ENCODE results near the gene ESF1.

The ESF1 gene

GRCh38 chr20:13784893-13785715 lies at the start of gene ESF1, which contains the start of gene NDUFAF5:
Gene ESF1 (minus strand): TSS chr20:13784919. CDS start chr20:13783140, 1,779 bp downstream.
Gene NDUFAF5 (plus strand): TSS chr20:13785028. CDS start chr20:13785069, 41 bp downstream.
- DNase-seq: peak; percentile 94 to 98

DNA sequence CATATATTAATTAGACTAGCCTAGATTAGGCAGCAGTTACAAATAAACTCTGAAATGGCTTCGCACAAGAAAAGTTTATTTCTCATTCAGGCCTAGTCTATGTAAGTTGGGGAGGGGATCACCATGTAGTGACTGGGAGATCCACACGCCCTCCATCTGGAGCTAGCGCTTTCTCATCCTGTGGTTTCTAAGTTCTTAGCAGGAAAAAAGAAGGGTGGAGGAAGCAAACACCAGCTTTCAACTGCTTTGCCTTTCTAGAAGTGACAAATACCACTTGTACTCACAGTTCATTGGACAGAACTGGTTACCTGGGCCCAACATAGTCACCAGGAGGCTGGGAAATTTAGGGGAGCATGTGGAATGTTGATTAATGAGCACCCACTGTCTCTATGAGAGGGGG lies 46.8 kb upstream of the ESF1 start:
- no peak for DNase-seq

GRCh38 chr20:13825465-13825864 lies 40.7 kb upstream of the ESF1 start:
- no peak for DNase-seq

DNA sequence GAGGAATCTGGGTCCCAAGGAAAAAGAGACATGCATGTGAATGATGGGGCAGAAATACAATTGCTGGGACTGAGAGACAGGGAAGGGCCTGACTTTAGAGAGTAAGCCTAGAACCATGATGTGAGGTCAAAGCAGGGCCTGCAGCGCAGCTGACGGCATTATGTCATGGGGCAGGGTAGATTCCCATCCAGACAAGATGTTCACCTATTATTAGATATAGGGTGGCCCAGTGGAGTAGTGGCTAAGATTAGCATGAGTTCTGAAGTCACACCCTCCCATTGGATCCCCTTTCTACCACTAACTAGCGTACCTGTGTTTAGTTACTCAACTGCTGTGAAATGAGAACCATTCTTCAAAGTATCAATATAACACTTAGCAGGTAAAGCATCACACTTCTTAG lies 39.7 kb upstream of the ESF1 start:
- no peak for DNase-seq

- no peak for DNase-seq
Observed at GRCh38 chr20:13822459-13822858, 37.7 kb upstream of the ESF1 start.

- DNase-seq: no peak
Observed at GRCh38 chr20:13821876-13822275, 37.2 kb upstream of the ESF1 start.

- peak; percentile 7 to 43 for DNase-seq
Observed at GRCh38 chr20:13819885-13820645, 35.3 kb upstream of the ESF1 start.

- DNase-seq: no peak
Observed at GRCh38 chr20:13817342-13817741, 32.6 kb upstream of the ESF1 start.

- DNase-seq: no peak
Observed at GRCh38 chr20:13816757-13817156, 32.0 kb upstream of the ESF1 start.

- no peak for DNase-seq
Observed at GRCh38 chr20:13814672-13815071, 30.0 kb upstream of the ESF1 start.

- DNase-seq: no peak
Observed at GRCh38 chr20:13813910-13814309, 29.2 kb upstream of the ESF1 start.

DNA sequence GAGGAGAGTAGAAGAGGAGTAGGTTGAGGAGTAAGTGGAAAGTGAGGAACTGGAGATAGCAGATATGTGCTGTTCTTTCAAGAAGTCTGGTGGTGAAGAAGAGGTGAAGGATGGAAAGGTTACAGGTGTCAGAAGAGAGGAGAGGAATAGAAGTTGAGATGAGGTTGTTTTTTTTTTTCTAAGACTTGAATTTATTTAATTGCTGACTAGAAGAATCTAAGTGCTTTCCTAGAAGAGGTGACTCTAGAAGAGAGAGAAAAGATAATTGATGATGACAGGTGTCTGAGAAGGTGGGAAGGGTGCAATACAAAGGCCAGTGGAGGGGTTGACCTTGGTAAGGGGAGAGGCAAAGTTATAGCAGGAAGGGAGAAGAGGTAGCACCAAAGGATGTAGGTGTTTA lies 25.7 kb upstream of the ESF1 start:
- no peak for DNase-seq

GRCh38 chr20:13809855-13810254 lies 25.1 kb upstream of the ESF1 start:
- DNase-seq: no peak

DNA sequence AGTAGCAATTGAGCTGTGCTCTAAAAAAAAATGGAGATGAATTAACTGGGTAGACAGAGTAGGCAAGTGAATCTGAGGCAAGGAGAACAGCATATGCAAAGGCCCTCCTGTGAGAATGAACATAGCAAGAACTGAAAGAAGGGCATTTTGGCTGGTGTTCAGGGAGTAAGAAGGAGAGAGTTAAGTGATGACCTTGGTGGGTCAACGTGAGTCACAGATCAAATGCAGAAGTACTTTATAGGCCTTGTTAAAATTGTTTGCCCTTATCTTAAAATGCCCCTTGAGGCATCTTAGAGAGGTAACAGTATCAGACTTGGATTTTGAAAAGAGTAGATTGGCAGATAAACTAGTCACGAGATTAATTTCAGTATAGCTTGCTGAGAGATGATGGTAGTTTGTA lies 24.7 kb upstream of the ESF1 start:
- DNase-seq: no peak

DNA sequence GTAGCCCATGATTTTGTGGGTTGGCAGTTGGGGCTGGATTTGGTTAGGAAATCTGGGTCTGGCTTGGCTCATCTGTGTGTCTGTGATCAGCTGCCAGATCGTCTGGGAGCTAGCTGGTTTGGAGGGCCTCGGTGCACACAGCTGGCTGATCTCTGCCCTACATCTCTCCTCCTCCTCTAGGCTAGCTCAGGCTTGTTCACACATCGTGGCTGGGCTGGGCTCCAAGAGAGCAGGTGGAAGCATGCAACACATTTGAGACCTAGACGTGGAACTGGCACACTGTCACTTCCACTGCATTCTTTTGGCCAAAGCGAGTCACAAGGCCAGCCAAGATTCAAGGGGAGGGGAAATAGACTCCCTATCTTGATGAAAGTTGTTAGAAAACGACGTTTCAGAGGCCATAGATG lies 16.0 kb upstream of the ESF1 start:
- DNase-seq: peak; percentile 96 to 97

DNA sequence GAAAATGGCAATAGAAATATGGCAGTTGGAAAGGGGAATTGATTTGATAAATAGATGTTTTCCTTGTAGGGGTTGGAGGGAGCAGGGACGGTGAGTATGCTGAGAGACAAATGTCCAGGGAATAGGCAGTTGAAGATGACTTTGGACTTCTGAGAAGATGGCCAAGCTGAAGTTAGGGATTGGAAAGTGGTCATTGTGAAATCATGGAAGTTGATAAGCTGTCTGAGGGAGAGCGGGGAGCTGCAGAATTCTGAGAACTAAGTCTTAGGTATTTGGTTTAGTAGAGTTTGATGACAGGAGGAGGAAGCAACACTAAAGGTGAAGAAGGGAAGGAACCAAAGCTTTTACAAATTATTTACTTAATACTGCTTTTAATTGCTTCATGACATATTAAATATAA lies 15.3 kb upstream of the ESF1 start:
- no peak for DNase-seq

DNA sequence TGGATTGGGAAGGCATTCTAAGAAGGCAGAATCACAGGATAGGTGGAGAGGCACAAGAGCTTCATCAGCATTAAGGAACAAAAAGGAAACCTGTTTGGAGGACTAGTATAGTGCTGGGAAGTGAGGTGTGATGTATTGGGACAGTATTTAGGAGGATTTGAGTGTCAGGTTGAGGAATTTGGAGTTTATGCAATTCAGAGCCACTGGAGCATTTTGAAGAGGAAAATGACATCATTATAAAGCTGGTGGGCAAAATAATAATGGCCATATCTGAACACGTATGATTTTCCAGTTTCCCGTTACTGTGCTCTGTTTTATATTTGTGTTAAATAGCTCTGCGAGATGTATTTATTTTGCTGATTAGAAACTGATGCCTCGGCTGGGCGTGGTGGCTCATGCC lies 14.3 kb upstream of the ESF1 start:
- no peak for DNase-seq

- no peak for DNase-seq
Observed at GRCh38 chr20:13794667-13795066, 9.9 kb upstream of the ESF1 start.

GRCh38 chr20:13793001-13793400 lies 8.3 kb upstream of the ESF1 start:
- DNase-seq: no peak

DNA sequence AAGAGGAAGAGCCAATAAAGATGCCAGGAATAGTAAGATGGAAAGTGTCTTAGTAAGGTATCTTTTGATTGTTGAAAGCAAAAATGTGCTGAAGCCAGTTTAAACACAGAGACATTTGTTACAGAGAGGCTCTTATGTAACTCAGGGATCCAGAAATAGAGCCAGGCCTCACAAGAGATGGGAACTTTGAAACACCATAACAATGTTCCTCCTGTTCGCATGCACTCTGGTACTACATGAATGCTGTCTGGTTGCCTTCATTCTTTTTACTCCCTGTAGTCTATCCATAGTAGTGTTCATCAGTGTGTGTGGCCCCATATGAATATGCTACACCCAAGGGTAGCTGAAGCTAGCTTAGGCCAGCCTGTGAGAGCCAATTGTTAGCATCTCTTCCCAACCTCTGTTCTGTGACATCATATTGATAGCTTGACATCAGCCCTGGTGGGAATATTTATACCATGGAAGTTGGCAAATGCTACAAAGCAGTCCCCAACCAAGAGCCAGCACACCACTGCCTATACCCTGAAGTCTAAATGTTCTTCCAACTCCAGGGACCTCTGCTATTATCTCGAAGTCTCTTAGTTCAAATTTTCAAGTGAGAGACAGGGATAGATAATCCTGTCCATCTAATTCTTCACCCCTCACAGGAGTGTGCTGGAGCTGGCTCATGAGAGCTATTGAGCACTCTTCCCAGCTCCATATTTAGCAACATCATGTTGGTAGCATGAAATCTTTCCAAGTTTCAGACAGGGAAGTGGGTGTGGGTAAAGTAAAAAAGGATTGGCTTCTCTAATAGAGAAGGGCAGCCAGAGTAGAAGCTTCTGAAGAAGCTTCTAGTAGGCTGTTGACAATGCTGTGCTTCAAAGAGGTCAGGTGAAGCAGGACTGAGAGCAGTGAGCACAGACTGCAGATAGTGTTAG lies 7.1 kb upstream of the ESF1 start:
- no peak for DNase-seq

DNA sequence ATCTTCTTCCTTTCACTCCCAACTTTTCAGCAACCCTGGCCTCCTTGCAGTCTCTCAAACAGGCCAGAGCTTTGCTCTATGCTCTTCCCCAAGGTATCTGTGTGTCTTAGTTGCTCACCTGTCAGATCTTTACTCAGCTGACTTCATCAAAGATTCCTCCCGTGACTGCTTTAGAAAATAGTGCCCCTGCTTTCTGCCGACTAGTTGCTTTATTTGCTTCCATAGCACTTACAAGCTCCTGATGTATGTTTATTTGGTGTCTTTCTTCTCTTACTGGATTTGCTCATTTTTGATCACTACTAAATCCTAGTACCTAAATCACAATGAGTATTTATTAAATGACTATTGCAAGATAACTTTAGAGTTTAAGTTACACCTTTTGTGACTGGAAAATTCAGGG lies 6.0 kb upstream of the ESF1 start:
- no peak for DNase-seq

DNA sequence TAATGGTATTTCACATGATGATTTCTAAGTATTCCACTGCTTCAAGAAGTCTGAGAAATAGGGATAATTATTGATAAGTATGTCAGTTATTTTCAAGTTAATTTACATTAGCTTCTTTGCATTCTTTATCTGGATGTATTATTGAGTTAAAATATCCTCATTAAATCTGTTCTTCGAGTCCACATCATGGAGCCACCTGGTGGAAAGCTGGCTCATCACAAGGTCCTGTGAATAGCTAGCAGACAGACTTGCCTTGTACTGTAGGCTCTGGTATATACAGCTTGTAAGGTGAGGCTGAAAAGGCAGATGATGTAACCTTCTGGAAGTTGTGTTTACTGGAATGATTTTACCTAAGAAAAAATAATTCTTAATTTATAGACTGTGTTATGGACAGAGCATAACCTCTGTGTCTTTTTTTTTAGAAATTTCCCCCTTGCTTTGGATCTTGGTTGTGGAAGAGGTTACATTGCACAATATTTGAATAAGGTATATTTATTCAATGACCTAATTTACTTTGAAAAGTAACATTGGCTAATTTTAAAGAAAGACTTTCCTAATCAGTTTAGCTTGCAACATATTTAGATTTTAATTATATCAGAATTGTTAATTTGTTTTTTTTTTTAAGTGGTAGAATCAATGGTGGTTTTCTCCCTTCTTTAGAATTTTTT lies 3.6 kb upstream of the ESF1 start:
- peak; percentile 29 to 56 for DNase-seq
